KMS-11 (cell line): Measurements from ENCODE around the gene NFE2L2.

Experiments used
- H2AFZ ChIP-seq: fragments of 200-600 bp; sonication (generic); 2 replicates; pipeline ENCODE4 v1.6.1; 2016; ENCODE audit warnings: antibody characterized with exemption, mixed run types, low read depth
- H3K27ac ChIP-seq: fragments of 200-600 bp; sonication (generic); 2 replicates; pipeline ENCODE4 v1.6.1; 2016; ENCODE audit warnings: mild to moderate bottlenecking, mixed run types
- H3K27me3 ChIP-seq: fragments of 200-600 bp; sonication (generic); 2 replicates; pipeline ENCODE4 v1.6.1; 2017; ENCODE audit warnings: mild to moderate bottlenecking, low read depth, mixed run types, moderate library complexity; ENCODE audit not compliant: insufficient read depth
- H3K36me3 ChIP-seq: fragments of 200-600 bp; sonication (generic); 2 replicates; pipeline ENCODE4 v1.6.1; 2017; ENCODE audit warnings: mild to moderate bottlenecking, mixed run types; ENCODE audit not compliant: insufficient read depth
- H3K4me1 ChIP-seq: fragments of 200-600 bp; sonication (generic); 2 replicates; pipeline ENCODE4 v1.6.1; 2016; ENCODE audit warnings: mild to moderate bottlenecking, low read depth, mixed run types; ENCODE audit not compliant: poor library complexity, severe bottlenecking
- H3K4me2 ChIP-seq: fragments of 200-600 bp; sonication (generic); 2 replicates; pipeline ENCODE4 v1.7.0; 2016; ENCODE audit warnings: mild to moderate bottlenecking, mixed run types
- H3K4me3 ChIP-seq: fragments of 200-600 bp; sonication (generic); IDR thresholded peaks from 2 replicates; pipeline ENCODE4 v1.6.1; 2017; ENCODE audit warnings: low read depth, low read length, mixed read lengths; ENCODE audit not compliant: insufficient read depth
- H3K79me2 ChIP-seq: fragments of 200-600 bp; sonication (generic); 2 replicates; pipeline ENCODE4 v1.6.1; 2016; ENCODE audit warnings: low read depth, mixed run types; ENCODE audit not compliant: insufficient read depth
- H3K9ac ChIP-seq: fragments of 200-600 bp; sonication (generic); 2 replicates; pipeline ENCODE4 v1.6.1; 2016; ENCODE audit warnings: mild to moderate bottlenecking, mixed run types
- H4K20me1 ChIP-seq: fragments of 200-600 bp; sonication (generic); 2 replicates; pipeline ENCODE4 v1.6.1; 2016; ENCODE audit warnings: mild to moderate bottlenecking, mixed run types; ENCODE audit not compliant: insufficient read depth
- CTCF ChIP-seq: fragments of 200-600 bp; sonication (generic); conservative IDR thresholded peaks from 2 replicates; pipeline ENCODE4 v1.6.1; 2017; ENCODE audit warnings: low read depth, mild to moderate bottlenecking, antibody characterized with exemption, low read length, moderate library complexity, mixed read lengths

Gene NFE2L2

DNA sequence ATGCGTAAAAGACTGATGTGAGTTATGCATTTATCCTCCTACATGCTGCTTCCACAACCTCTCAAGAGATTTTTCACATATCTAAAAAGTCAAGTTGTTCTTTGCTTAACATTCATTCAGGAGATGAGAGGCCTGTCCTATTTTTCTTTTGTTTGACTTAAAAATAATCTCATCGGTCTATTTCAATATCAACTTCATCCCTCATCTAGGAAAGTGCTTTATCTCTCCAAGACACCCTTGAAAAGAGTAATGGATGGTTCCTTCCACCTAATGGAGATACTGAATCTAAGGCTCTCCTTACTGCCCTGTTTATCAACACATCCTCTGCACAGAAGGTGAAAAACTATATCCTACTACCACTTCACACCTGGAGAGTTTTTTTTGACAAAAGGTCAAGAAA lies 2.4 kb downstream of the NFE2L2 start:
- peak overlapping the region; percentile 98; the same call in 1 of the 2 replicates for H3K9ac ChIP-seq
- peaks cover 64% of the 10 kb centered on the region for H3K4me1 ChIP-seq
- H3K27ac ChIP-seq: peak overlapping the region; percentile 96; the same call in 1 of the 2 replicates
- H3K4me2 ChIP-seq: peak overlapping the region; percentile 79
- H3K36me3 ChIP-seq: peaks cover 4% of the 10 kb centered on the region; the same call in 1 of the 2 replicates
- no peak overlapping the region for H2AFZ ChIP-seq
- TF ChIP-seq CTCF: no peak
- peaks cover 74% of the 10 kb centered on the region for H3K79me2 ChIP-seq
- peak overlapping the region; percentile 14 for H3K4me3 ChIP-seq
- H3K27me3 ChIP-seq: no peaks in the 10 kb centered on the region
- H4K20me1 ChIP-seq: peaks cover 60% of the 10 kb centered on the region

GRCh38 chr2:177261116-177262060 lies 3.1 kb downstream of the NFE2L2 start:
- Histone ChIP-seq H3K27ac (peak overlapping the region; percentile 96; the same call in 1 of the 2 replicates), H4K20me1 (peaks cover 67% of the 10 kb centered on the region), H2AFZ (no peak overlapping the region), H3K4me2 (peak overlapping the region; percentile 79), H3K4me3 (no peak overlapping the region), H3K36me3 (peaks cover 4% of the 10 kb centered on the region; the same call in 1 of the 2 replicates), H3K79me2 (peaks cover 81% of the 10 kb centered on the region), H3K4me1 (peaks cover 64% of the 10 kb centered on the region), H3K27me3 (no peaks in the 10 kb centered on the region), H3K9ac (peak overlapping the region; percentile 98; the same call in 1 of the 2 replicates)
- no peak for TF ChIP-seq CTCF

GRCh38 chr2:177260379-177260778 lies 4.1 kb downstream of the NFE2L2 start:
- Histone ChIP-seq H3K9ac (no peak overlapping the region), H3K4me3 (no peak overlapping the region), H3K36me3 (peaks cover 4% of the 10 kb centered on the region; the same call in 1 of the 2 replicates), H3K27ac (peak overlapping the region; percentile 12; the same call in 1 of the 2 replicates), H4K20me1 (peaks cover 77% of the 10 kb centered on the region), H3K79me2 (peaks cover 91% of the 10 kb centered on the region), H3K4me2 (peak overlapping the region; percentile 79), H2AFZ (no peak overlapping the region), H3K4me1 (peaks cover 64% of the 10 kb centered on the region), H3K27me3 (no peaks in the 10 kb centered on the region)
- TF ChIP-seq CTCF: no peak

DNA sequence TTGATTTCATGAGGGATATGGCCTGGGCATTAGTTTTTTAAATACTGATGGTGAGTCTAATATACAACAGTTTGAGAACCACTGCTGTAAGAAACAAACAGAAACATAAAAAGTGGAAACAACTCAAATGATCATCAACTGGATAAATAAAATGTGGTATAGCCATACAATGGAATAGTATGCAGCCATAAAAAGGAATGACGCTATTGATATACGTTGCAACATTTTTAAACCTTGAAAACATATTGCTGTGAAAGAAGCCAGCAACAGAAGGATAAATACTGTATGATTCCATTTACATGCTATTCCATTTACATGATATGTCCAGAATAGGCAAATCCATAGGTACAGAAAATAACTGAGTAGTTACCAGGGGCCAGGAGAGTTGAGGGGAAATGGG lies 6.5 kb downstream of the NFE2L2 start:
- no peak overlapping the region for H3K27ac ChIP-seq
- peaks cover 4% of the 10 kb centered on the region; the same call in 1 of the 2 replicates for H3K36me3 ChIP-seq
- H2AFZ ChIP-seq: no peak overlapping the region
- no peak overlapping the region for H3K9ac ChIP-seq
- peaks cover 100% of the 10 kb centered on the region for H3K79me2 ChIP-seq
- no peak overlapping the region for H3K4me2 ChIP-seq
- peaks cover 98% of the 10 kb centered on the region for H4K20me1 ChIP-seq
- TF ChIP-seq CTCF: no peak
- H3K4me1 ChIP-seq: peaks cover 86% of the 10 kb centered on the region
- no peak overlapping the region for H3K4me3 ChIP-seq
- no peaks in the 10 kb centered on the region for H3K27me3 ChIP-seq
